PC-9 (cell line): Measurements from ENCODE around the gene SPDYE16.
"Not testable (repeated sequence)": the region's sequence is repeated elsewhere in the genome, so short reads cannot be mapped to it uniquely, and the experiment has no call there.

Source experiments
- CTCF ChIP-seq: fragments of 200-600 bp; sonication (generic); conservative IDR thresholded peaks from 2 replicates; pipeline ENCODE4 v1.6.1; 2017; ENCODE audit warnings: mixed run types, antibody characterized with exemption, mild to moderate bottlenecking, moderate library complexity
- EZH2 ChIP-seq: fragments of 200-600 bp; sonication (generic); IDR thresholded peaks from 2 replicates; pipeline ENCODE4 v1.8.0; 2017; ENCODE audit warnings: antibody characterized with exemption, low read depth

DNA sequence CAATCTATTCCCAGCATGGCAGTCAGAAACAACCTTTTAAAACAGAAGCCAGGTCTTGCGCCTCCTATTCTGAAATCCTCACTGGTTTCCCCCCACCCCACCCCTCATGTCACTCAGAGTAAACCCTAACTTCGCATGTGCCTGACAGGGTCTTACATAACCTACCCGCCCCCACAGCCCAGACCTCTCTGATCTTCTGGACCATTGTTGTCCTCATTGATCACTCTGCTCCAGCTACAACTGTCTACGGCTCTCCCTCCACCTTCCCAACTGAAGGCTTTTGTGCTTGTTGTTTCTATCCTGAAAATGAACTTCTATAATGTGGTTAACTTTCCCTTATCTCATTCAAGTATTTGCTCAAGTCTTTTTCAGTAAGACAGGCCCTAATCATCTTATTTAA is 17.1 kb upstream of the SPDYE16 start:
- not testable (repeated sequence) for TF ChIP-seq CTCF, EZH2
